Occipital lobe (tissue), 2 donors: ENCODE data around the gene ABCC2. TPM values are rescaled to one million over a fixed set of nuclear protein-coding genes. Genes with fewer than 3 reads are reported as not detected.
"Not testable (repeated sequence)": the region's sequence is repeated elsewhere in the genome, so short reads cannot be mapped to it uniquely, and the experiment has no call there.

Experiments
- DNase-seq: peaks from one replicate; lab custom pipeline; 2025; lab: John Stamatoyannopoulos, UW
- total RNA-seq: library from RNA; depleted of rRNA; stranded (reverse); fragments of >200 nt; gene quantifications from one replicate; pipeline ENCODE4 v1.2.3, GENCODE V29; 2014

The ABCC2 gene
- total RNA-seq, 1 donor from 2014 or later, result 0.16 TPM

DNA sequence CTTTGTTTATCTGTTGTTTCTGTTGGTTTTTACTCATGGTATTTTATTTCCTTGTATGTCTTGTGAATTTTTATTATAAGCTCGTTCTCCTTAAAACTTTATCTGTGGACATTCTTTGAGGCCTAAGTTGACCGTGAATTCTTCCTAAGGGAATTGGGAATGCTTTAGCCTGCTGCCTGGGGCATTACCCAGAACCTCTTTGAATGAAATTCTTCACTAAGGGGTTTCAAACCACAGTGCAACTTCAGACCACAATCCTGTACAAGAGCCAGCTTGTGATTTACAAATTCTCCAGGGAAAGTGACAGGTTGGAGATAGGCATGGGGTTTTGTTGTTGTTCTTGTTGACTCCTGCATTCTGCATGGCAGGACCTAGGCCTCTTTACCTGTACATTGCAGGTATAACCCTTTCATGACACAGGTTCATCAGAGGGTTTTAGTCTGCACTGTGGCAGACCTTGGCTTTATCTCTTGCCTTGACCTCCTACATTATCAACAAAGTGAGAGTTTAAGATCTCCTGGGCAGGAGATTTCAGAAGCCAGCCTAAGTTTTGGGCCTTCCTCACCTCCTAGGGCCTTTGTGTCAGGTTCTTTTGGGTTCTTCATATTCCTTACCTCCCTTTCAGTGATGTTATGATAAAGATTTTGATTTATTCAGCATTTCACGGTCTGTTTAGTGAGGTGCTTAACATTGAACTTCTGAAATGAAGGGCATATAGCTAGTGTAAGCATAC, 70.2 kb downstream of the ABCC2 start:
- no peak for DNase-seq

DNA sequence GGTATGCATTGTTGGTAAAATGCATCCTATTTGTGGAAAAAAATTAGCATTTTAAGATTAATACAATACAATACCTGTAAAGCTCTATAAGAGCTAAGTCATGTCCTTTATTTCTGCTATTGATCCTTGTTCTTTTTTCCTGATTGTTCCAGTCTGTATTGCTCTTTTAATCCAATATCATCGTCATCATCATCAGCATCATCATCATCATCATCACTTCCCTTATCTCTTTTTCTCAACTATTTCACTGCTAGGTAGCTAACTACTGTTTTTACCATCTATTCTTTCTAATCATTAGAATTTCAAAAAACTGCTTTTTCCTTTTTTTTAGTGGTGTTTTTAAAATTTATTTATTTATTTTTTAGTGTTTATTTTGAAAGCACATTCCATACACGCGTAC, 71.2 kb downstream of the ABCC2 start:
- DNase-seq, result no peak

DNA sequence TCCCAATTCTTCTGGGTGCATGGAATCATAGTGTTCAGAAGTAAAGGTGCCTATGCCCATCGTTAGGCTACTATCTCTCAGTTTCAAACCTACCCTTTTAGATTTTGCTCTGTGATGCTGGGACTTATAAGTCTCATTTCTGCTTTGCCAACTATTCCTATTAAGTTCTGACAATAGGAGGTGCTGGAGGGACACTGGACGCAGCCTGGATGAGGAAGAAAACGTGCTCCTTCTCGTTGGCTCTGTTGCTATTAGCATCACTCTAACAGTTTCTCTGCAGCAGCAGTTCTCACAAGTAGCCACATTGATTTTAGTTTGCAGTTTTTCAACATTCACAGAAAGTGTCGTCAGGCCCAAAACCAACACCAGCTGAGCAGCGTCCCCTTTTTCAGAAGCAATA, 72.4 kb downstream of the ABCC2 start:
- DNase-seq, result no peak

DNA sequence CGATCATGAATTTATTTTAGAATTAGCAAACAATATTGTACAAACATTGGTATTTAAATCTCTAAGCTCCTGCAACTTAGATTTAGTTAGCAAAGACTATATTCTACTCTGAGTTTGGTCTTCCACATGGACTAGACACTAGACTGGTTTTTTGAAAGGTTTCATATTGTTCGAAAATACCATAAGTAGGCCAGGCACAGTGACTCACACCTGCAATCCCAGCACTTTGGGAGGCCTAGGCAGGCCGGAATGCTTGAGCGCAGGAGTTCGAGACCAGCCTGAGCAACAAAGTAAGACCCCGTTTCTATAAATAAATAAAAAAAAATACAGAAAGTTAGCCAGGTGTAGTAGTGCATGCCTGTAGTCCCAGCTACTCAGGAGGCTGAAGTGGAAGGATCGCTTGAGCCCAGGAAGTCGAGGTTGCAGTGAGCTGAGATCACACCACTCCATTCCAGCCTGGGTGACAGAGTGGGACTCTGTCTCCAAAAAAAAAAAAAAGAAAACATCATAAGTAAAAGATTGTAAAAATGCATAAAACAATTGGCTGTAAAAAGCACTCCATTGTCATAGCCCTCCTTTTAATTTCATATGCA, 73.1 kb downstream of the ABCC2 start:
- no peak for DNase-seq

DNA sequence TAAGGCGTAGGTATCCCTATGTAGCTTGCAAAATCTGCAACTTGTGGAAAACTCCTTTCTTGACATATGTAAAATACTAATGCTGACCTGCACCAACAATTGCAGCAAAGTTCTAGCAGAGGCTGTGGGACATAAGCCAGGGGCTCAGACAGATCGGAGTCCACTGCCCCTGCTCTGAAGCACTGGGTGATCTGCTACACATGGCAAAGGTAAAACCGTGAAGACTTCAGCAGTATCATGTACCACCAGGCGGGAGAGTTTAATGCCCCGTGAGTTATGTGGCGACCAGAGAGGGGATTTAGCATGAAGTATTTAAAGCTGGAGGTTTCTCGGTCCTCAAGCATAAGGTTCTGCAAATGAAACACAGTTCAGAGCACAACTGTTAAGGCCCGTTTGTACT, 76.4 kb downstream of the ABCC2 start:
- no peak for DNase-seq

DNA sequence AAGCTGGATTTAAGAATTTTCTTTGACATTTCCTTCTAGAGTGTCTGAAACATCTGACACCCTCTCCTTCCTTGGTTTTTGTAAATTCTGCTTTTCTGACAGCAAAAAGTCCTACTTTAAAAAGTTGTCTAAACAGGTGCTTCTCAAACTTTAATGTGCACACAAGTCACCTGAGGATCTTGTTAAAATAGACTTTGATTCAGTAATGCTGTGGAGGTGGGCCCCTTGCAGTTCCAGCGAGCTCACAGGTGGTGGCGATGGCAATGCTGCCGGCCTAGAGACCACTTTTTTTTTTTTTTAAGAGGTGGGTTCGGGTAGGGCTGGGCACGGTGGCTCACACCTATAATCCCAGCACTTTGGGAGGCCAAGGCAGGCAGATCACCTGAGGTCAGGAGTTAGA, 77.1 kb downstream of the ABCC2 start:
- no peak for DNase-seq

DNA sequence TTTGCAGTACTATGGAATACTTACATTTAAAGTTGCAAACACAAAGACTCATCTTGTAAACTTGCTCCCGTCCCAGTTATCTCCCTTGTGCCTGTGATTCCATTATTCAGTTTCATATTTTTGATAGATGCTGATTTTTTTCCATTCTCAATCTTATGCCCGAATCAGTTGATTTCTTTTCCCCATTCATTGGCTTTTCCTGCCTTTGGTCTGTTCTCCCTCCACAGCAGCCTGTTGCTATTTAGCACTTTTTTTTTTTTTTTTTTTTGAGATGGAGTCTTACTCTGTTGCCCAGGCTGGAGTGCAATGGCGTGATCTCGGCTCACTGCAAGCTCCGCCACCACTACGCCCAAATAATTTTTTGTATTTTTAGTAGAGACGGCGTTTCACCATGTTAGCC, 78.0 kb downstream of the ABCC2 start:
- no peak for DNase-seq

DNA sequence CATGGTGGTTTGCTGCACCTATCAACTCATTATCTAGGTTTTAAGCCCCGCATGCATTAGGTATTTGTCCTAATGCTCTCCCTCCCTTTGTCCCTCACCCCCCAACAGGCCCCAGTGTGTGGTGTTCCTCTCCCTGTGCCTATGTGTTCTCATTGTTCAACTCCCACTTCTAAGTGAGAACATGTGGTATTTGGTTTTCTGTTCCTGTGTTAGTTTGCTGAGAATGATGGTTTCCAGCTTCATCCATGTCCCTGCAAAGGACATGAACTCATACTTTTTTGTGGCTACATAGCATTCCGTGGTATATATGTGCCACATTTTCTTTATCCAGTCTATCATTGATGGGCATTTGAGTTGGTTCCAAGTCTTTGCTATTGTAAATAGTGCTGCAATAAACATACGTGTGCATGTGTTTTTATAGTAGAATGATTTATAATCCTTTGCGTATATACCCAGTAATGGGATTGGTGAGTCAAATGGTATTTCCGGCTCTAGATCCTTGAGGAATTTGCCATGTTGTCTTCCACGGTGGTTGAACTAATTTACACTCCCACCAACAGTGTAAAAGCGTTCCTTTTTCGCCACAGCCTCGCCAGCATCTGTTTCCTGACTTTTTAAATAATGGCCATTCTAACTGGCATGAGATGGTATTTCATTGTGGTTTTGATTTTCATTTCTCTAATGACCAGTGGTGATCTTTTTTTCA, 81.2 kb downstream of the ABCC2 start:
- DNase-seq, result not testable (repeated sequence)

DNA sequence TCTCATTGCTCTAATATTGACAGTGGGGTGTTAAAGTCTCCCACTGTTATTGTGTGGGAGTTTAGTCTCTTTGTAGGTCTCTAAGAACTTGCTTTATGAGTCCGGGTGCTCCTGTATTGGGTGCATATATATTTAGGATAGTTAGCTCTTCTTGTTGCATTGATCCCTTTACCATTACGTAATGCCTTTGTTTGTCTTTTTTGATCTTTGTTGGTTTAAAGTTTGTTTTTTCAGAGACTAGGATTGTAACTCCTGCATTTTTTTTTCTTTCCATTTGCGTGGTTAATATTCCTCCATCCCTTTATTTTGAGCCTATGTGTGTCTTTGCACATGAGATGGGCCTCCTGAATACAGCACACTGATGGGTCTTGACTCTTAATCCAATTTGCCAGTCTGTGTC, 84.8 kb downstream of the ABCC2 start:
- not testable (repeated sequence) for DNase-seq

DNA sequence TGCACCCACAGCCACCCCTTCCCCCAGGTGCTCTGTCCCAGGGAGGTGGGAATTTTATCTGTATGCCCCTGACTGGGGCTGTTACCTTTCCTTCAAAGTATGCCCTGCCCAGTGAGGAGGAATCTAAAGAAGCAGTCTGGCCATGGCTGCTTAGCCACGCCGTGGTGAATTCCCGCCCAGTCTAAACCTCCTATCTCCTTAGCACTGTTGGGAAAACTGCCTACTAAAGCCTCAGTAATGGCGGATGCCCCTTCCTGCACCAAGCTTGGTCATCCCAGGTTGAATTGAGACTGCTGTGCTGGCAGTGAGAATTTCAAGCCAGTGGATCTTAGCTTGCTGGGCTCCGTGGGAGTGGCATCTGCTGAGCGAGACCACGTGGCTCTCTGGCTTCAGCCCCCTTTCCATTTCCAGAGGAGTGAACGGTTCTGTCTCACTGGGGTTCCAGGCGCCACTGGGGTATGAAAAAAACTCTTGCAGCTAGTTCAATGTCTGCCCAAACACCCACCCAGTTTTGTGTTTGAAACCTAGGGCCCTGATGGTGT, 87.2 kb downstream of the ABCC2 start:
- DNase-seq, result no peak

DNA sequence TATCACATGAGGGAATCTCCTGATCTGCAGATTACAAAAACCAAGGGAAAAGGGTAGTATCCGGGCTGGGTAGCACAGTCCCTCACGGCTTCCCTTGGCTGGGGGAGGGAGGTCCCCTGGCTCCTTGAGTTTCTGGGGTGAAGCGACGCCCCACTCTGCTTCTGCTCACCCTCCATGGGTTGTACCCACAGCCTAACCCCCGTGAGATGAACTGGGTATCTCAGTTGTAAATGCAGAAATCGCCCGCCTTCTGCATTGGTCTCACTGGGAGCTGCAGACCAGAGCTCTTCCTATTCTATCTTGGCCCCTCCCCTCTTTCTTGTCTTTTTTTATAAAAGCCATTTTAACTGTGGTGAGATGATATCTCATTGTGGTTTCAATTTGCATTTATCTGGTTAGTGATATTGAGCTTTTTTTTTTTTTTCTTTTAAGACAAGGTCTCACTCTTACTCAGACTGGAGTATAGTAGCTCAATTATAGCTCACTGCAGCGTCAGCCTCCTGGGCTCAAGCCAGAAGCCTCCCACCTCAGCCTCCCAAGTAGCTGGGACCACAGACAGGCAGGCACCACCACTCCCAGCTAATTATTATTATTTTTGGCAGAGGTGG, 87.8 kb downstream of the ABCC2 start:
- DNase-seq, result no peak

DNA sequence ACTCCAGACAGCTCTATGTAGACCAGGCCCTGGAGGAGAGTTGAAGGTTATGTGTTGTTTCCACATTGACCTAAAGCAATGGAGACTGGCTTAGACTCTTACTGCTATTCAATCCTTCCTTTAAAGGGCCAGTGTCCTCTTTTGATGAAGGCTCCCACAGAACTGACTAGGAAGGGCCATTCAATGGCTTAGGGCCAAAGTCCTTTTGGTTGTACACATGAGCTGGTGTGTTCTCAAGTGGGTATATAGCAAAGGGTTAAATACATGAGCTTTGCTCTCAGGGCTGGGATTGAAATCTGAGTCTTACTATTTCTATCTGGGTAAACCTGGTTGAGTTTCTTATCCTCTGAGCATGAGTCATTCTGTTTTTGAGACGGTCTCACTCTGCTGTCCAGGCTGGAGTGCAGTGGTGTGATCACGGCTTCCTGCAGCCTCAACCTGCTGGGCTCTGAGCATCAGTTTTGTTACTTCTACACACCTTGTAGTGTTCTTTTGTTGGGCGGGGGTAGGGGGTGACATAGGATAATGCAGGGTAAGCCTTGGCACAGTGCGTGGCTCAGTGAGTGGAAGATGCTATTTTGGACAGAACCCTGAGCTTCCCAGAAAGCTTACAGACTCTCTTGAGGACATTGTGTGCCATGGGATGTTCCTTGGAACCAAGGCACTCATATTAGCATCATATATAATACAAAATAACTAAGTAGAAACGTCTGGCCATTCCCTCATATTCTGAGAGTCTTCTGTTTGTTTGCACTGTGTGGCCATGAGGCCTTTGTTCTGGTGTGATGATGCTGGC, 90.1 kb downstream of the ABCC2 start:
- no peak for DNase-seq

DNA sequence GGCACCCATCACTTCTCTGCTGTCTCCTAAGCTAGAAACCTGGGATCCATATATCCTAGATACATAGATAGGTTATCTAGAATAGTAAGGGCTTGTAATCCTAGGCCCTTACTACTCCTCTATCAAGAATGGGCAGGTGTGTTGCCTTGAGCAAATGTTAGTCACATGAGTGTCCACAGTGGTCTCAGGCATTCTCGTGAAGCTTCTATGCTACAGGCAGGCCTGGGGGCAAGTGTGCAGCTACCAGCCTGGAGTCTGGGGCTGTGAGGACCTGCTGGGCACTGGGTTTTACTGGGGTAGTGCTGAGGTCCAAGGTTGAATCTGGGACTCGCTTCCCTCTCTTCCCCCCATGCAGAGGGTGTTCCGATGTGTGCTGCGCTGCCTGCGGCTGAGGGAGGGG, 91.4 kb downstream of the ABCC2 start:
- DNase-seq, result no peak

DNA sequence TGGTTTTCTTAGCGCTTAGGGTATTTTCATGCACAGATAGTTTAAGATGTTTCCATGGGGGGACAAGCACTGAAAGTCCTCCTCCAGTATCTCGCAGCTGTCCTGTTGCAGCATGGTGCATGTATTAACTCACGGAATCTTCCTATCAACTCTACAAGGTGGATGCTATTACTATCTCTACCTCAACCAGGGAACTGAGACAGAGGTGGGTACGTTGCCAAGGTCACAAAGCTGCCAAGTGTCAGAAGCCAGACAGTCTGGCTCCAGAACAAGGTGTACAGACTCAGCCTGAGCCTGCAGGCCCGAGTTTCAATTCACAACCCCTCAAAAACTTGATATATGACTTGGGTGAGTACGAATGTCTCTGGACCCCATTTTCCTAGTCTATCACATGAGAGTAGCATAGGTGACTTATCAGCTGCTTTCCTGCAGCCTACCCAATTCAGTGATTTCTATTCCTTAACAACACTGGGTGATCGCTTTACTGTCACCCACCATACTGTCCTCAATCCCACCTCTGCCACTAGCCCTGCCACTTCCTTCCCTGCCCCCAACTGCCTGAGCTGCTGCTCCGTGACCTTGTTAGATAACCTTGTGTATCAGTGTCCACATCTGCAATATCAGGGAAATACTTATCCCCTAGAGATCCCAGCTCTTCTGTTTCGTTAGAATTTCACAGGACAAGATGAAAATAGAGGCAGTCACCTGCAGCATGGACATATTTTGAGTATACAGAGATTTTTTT, 92.1 kb downstream of the ABCC2 start:
- DNase-seq, result no peak

DNA sequence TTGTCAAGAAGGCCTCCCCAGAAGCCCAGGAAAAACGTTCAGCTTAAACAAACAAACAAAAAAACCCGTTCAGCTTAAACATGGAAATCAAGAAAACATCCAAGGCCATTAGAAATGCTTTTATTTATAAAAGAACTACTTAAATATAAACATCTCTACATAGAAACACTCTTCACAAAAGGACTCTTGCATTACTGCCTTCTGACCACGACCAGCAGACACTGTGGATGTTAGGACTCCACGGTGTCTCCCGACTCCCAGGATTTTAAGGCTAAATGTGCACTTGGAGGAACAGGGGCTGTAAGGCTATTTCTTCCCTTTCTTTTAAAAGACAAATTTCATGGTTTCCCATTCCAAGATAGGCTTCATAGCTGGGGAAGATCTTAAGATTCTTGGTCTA, 93.0 kb downstream of the ABCC2 start:
- DNase-seq, result no peak

DNA sequence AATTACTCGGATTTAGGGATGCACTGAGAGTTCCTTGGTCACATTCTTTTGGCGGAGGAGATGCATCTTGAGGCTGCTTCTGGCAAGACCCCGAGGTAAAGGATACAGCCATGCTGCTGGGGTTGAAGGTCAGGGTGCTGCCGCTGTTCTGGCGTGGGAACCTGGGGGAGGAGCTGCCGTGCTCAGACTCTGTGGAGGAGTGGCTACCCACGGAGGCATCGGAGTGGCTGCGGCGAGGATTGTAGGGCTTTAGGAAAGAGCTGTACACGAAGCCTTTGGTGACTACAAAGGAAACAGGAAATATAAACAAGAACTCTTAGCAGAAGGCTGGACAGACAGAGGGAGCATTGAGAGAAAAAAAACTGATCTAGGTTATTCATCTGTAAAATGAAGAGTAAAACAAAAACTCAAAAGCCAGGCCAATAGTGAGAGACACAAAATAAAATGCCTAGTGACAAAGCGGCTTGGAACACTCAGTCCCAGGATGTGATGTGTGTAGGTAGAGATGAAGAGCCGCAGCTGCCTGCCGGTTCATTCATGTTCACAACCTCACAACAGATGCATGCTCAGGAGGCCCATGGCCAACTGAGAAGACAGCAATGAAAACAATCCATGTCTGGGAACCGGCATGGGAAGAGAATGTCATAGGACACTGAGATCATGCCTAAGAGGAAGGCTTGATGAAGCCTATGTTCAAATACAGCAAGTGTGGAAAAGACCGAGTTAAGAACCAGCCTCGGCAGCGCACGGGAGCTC, 97.8 kb downstream of the ABCC2 start:
- no peak for DNase-seq

DNA sequence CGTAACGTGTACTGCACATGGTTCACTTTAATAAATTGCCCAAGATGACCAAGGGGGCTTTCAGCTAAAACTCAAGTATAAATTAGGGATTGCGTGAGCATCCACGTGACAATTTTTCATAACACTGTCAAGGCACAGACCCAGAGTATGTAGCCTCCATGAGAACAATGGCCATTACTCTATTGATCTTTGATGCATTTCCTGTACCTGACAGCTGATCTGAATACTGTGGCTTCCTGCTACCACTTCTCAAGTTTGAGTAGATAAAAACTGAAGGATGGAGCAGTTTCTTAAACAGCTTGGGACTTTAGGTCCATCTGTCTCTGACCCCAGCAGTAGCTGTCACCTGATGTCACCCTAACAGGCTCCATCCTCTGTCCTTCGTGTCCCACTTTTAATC, 98.9 kb downstream of the ABCC2 start:
- no peak for DNase-seq

DNA sequence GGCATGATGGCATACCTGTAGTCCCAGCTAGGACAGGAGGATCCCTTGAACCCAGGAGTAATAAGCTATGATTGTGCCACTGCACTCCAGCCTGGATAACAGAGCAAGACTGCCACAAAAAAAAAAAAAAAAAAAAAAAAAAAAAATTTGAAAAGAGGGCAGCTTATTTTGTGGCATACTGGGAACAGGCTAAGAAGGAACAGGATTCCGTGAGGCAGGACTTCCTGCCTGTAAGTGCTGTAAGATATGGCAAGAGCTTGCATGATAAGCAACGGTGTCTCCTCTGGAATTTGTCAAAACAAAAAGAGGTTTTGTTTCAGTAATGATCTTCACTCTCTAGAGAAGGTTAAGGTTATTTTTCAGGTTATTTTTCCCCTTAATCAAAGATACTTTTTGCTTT, 101.1 kb downstream of the ABCC2 start:
- DNase-seq, result no peak

DNA sequence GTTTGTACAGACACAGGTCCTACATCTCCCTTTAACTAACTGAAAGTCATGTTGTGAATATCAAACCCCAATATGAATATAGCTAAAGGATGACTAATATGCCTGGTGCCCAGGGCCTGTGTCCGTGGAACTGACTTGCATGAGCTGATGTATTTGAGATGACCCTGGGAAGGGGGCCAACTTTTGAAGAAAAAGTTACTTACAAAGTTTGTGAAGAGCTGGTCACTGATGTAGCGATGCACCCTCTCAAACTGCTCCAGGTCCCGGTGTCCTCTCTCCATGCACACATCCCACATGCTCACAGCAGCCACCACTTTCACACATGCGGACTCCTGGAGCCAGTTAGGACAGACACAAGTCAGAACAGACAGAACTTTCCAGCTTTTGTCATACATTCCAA, 106.2 kb downstream of the ABCC2 start:
- DNase-seq, result no peak

DNA sequence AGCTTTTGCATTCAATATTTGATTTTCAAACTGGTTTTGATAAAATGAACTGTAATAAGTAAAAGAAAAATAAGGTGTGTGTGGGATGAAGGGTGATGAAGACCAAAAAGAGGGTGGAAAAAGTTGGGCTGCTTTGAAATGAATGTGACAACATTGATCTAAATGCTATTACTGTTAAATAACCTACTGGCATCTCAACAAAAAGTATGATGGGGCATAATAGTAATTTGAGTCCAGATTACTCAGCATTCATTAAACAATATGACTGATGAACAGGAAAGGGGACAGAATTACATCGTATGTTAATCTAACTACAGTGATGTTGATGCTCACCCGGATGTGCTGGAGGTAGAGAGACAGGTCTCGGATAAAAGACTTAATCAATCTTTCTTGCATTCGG, 112.2 kb downstream of the ABCC2 start:
- DNase-seq, result no peak
